Esophagus squamous epithelium (tissue), 4 donors: Measurements from ENCODE around the gene TTC23L.

ENCODE experiments used
- CTCF ChIP-seq, 6 experiments: fragments of 450-650 bp in 4 of 6; fragments of 200-600 bp in 2 of 6; sonication (generic) in 2 of 6; IDR thresholded peaks; one replicate each; pipeline ENCODE4 v1.5.1; 2016 to 2019; ENCODE audit warnings: antibody characterized with exemption in 6 of 6, mild to moderate bottlenecking in 4 of 6, moderate library complexity in 4 of 6
- POLR2A ChIP-seq, 4 donors: fragments of 450-650 bp; IDR thresholded peaks; one replicate each; pipeline ENCODE4 v1.6.1; 2017; ENCODE audit warnings: antibody characterized with exemption in 4 of 4, mild to moderate bottlenecking in 4 of 4, moderate library complexity in 3 of 4

- TF ChIP-seq CTCF (IDR thresholded peaks at IDR 0.05) (no peak), POLR2A (IDR thresholded peaks at IDR 0.05) (no peak)
Observed at GRCh38 chr5:34869256-34869655, 30.3 kb downstream of the TTC23L start.
